ENCODE results near the gene CALML3.

- no peak for TF ChIP-seq CTCF (conservative IDR thresholded peaks at IDR 0.05)
- no peak for TF ChIP-seq EZH2 (IDR thresholded peaks at IDR 0.05; ENCODE audit: low read depth)
These were observed 15.3 kb downstream of the CALML3 start for GRCh38 chr10:5540080-5540479.
